Measurements from ENCODE around the gene ATXN10.

Gene ATXN10

GRCh38 chr22:45689211-45689610 is 17.6 kb downstream of the ATXN10 start:
- Histone ChIP-seq H4K20me1 (ENCODE audit: control insufficient read depth, insufficient read depth, low read depth, low read length) (no peaks in the 10 kb centered on the region), H3K4me1 (ENCODE audit: control insufficient read depth, low read length) (peaks cover 24% of the 10 kb centered on the region), H3K79me2 (ENCODE audit: control insufficient read depth, low read length) (peaks cover 81% of the 10 kb centered on the region), H3K27ac (ENCODE audit: low read depth, low read length) (no peak overlapping the region), H3K4me3 (ENCODE audit: low read length) (no peak overlapping the region), H3K9me3 (ENCODE audit: control insufficient read depth, insufficient read depth, low read length) (no peaks in the 10 kb centered on the region), H3K4me2 (ENCODE audit: low read length) (no peak overlapping the region), H3K9me2 (replicated peaks; ENCODE audit: control insufficient read depth, low read length) (no peaks in the 10 kb centered on the region), H3K27me3 (ENCODE audit: control insufficient read depth, low read length) (no peaks in the 10 kb centered on the region), H3F3A (ENCODE audit: control insufficient read depth, insufficient read depth) (peaks cover 9% of the 10 kb centered on the region), H3K36me3 (ENCODE audit: control insufficient read depth, low read length) (peaks cover 71% of the 10 kb centered on the region)
- no peak for TF ChIP-seq CTCF (IDR thresholded peaks at IDR 0.05; ENCODE audit: low read depth, low read length, poor library complexity, severe bottlenecking)
- TF ChIP-seq EZH2phosphoT487 (IDR thresholded peaks at IDR 0.05; ENCODE audit: borderline replicate concordance, low read length) = no peak

GRCh38 chr22:45690008-45690407 is 18.4 kb downstream of the ATXN10 start:
- Histone ChIP-seq H4K20me1 (ENCODE audit: control insufficient read depth, insufficient read depth, low read depth, low read length) (no peaks in the 10 kb centered on the region), H3K79me2 (ENCODE audit: control insufficient read depth, low read length) (peaks cover 73% of the 10 kb centered on the region), H3K4me1 (ENCODE audit: control insufficient read depth, low read length) (peaks cover 16% of the 10 kb centered on the region), H3K9me3 (ENCODE audit: control insufficient read depth, insufficient read depth, low read length) (no peaks in the 10 kb centered on the region), H3K27ac (ENCODE audit: low read depth, low read length) (no peak overlapping the region), H3K36me3 (ENCODE audit: control insufficient read depth, low read length) (peaks cover 71% of the 10 kb centered on the region), H3K9me2 (replicated peaks; ENCODE audit: control insufficient read depth, low read length) (no peaks in the 10 kb centered on the region), H3F3A (ENCODE audit: control insufficient read depth, insufficient read depth) (peaks cover 3% of the 10 kb centered on the region; the same call in 1 of the 2 replicates), H3K4me2 (ENCODE audit: low read length) (no peak overlapping the region), H3K27me3 (ENCODE audit: control insufficient read depth, low read length) (no peaks in the 10 kb centered on the region), H3K4me3 (ENCODE audit: low read length) (no peak overlapping the region)
- TF ChIP-seq CTCF (IDR thresholded peaks at IDR 0.05; ENCODE audit: low read depth, low read length, poor library complexity, severe bottlenecking) (no peak), EZH2phosphoT487 (IDR thresholded peaks at IDR 0.05; ENCODE audit: borderline replicate concordance, low read length) (no peak)

GRCh38 chr22:45692549-45692948 is 20.9 kb downstream of the ATXN10 start:
- Histone ChIP-seq H3K27ac (ENCODE audit: low read depth, low read length) (no peak overlapping the region), H3K9me2 (replicated peaks; ENCODE audit: control insufficient read depth, low read length) (no peaks in the 10 kb centered on the region), H3K79me2 (ENCODE audit: control insufficient read depth, low read length) (peaks cover 70% of the 10 kb centered on the region), H3K27me3 (ENCODE audit: control insufficient read depth, low read length) (no peaks in the 10 kb centered on the region), H3F3A (ENCODE audit: control insufficient read depth, insufficient read depth) (peaks cover 8% of the 10 kb centered on the region), H3K4me1 (ENCODE audit: control insufficient read depth, low read length) (peaks cover 20% of the 10 kb centered on the region), H4K20me1 (ENCODE audit: control insufficient read depth, insufficient read depth, low read depth, low read length) (no peaks in the 10 kb centered on the region), H3K36me3 (ENCODE audit: control insufficient read depth, low read length) (peaks cover 75% of the 10 kb centered on the region), H3K9me3 (ENCODE audit: control insufficient read depth, insufficient read depth, low read length) (no peaks in the 10 kb centered on the region), H3K4me2 (ENCODE audit: low read length) (no peak overlapping the region), H3K4me3 (ENCODE audit: low read length) (no peak overlapping the region)
- no peak for TF ChIP-seq EZH2phosphoT487 (IDR thresholded peaks at IDR 0.05; ENCODE audit: borderline replicate concordance, low read length)
- TF ChIP-seq CTCF (IDR thresholded peaks at IDR 0.05; ENCODE audit: low read depth, low read length, poor library complexity, severe bottlenecking) = no peak

All from DOHH2 (cell line).